GM19025 (cell line): ENCODE data around the gene PLS1.
"Not testable (repeated sequence)": the region's sequence is repeated elsewhere in the genome, so short reads cannot be mapped to it uniquely, and the experiment has no call there.

ENCODE experiments used
- ATAC-seq: cut with Tn5 transposase; IDR thresholded peaks from one replicate; pipeline ENCODE4 v1.9.1; 2021; ENCODE audit warnings: mild to moderate bottlenecking, low read depth, moderate library complexity; ENCODE audit not compliant: unreplicated experiment

The PLS1 gene

GRCh38 chr3:142595141-142595540 is 1.1 kb upstream of the PLS1 start:
- no peak for ATAC-seq

DNA sequence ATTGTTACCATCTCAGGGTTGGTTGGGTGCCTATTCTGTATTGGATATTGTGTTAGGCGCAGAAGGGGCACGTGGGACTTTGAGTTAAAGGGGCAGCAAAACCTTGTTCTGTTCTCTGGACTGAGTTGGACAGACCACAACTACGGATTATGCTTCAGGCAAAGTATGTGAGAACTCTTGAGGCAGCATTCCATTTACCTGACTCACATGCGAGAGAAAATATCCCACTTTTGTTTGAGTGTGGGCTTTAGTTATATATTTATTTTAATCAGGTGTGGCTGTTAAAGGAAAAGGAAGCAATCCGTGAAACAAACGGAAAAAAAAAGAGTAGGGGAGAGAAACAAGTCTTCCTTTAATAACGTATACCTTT is 627 bp upstream of the PLS1 start:
- ATAC-seq: no peak

- ATAC-seq: no peak
These were observed 514 bp downstream of the PLS1 start for GRCh38 chr3:142596726-142597088.

- no peak for ATAC-seq
These were observed 1.7 kb downstream of the PLS1 start for GRCh38 chr3:142597906-142598305.

DNA sequence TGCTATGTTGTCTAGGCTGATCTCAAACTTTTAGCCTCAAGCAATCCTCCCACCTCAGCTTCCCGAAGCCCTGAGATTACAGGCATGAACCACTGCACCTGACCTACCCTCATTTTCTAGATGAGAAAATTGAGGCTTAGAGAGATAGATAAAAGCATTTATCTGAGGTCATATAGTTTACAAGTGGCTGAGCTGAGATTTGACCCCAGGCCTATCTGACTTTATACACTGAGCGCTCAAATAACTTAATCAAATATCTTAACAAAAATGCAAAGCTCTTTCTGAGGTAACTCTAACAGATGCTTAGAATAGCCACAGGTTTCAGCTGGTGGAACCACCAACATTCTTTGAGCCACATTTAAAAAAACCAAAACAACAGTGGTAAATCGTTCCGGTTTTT is 5.5 kb downstream of the PLS1 start:
- no peak for ATAC-seq

DNA sequence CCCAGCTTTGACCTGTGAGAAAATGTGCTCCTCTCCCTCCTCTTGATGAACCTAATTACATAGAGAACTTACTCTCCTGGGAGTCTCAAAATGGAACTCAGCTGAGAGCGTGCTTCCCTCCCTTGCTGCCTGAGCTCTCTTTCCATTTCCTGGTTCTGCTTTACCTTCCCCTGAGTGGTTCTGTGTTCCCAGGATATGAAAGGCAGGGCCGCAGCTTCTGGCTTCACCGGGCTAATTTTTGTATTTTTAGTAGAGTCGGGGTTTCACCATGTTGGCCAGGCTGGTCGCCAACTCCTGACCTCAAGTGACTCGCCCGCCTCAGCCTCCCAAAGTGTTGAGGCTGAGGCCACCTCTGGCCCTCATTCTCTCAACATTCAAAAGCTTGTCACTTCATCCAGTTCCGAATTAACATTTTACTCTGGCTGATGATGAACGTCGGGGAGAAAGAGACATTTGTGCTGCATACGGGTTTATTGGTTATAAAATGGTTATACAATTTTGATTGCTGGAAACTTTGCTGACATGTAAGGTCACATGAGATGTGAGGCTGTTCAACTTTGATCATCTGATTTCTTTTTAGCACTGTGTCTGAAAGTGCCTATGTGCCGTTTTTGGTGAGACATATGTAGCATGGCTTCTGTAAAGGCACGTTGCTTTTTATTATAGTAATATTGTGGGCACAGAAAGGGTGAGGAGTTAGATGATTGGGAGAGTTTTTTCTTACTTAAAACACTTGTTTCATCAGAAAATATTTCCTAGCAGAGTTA is 6.6 kb downstream of the PLS1 start:
- no peak for ATAC-seq

- not testable (repeated sequence) for ATAC-seq
These were observed 7.2 kb downstream of the PLS1 start for GRCh38 chr3:142603386-142603705.

- no peak for ATAC-seq
These were observed 8.7 kb downstream of the PLS1 start for GRCh38 chr3:142604940-142605339.

GRCh38 chr3:142608631-142609030 is 12.4 kb downstream of the PLS1 start:
- no peak for ATAC-seq

- ATAC-seq: no peak
These were observed 12.9 kb downstream of the PLS1 start for GRCh38 chr3:142609136-142609535.

DNA sequence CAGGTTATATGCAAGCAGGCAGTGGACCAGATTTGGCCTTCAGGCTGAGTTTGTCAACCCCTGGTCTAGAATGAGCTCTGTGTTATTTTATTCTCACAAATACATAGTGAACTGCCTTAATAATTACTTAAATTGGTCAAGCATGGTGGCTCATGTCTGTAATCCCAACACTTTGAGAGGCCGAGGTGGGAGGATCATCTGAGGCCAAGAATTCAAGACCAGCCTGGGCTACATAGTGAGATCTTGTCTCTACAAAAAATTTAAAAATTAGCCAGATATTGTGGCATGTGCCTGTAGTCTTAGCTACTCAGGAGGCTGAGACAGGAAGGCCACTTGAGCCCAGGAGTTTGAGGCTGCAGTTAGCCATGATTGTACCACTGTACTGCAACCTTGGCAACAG is 15.0 kb downstream of the PLS1 start:
- no peak for ATAC-seq

DNA sequence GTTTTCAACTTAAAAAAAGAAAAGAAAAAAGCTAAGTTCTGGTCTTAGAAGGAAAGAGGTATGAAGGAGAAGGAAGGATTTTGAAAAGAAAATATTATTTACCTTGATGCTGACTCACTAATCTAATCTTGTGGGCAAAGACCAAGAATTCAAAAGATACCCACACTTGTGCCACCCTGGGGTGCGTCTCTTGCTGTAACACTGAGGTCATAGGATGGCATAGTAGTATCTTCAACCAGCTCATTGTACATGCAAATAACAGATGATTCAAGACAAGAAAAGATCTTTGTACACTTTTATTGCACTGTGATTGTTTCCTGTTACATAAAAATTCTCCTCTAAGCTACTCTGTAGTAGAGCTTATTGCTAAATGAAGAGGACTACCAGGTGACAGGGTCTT is 17.3 kb downstream of the PLS1 start:
- ATAC-seq: no peak

- no peak for ATAC-seq
These were observed 17.9 kb downstream of the PLS1 start for GRCh38 chr3:142614059-142614626.

GRCh38 chr3:142615171-142615570 is 19.0 kb downstream of the PLS1 start:
- ATAC-seq: no peak

DNA sequence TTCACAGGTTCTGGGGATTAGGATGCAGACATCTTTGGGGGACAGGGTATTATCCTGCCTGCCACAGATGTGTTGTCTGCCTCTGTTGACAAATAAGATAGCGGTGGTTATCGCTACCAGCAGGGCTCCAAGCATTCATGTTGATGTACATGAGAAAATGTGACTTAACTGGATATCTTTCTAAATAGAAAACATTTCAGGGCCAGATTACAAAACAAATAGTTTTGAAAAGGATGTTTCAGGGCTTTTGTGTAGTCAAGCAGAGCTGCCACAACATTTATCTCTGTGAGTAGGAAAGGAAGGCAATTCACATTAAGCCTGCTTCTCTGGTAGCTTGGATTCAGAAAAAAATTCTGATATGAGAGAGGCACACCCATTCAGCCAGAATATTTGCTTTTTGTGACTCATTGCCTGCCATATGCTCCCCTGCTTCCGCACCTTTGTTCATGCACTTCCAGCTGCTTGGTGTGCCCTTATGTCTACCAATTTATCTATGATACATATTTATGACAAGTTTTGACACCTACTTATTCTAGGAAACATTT is 22.8 kb downstream of the PLS1 start:
- no peak for ATAC-seq

- no peak for ATAC-seq
These were observed 26.2 kb downstream of the PLS1 start for GRCh38 chr3:142622405-142622804.

- no peak for ATAC-seq
These were observed 27.0 kb downstream of the PLS1 start for GRCh38 chr3:142623194-142623593.

DNA sequence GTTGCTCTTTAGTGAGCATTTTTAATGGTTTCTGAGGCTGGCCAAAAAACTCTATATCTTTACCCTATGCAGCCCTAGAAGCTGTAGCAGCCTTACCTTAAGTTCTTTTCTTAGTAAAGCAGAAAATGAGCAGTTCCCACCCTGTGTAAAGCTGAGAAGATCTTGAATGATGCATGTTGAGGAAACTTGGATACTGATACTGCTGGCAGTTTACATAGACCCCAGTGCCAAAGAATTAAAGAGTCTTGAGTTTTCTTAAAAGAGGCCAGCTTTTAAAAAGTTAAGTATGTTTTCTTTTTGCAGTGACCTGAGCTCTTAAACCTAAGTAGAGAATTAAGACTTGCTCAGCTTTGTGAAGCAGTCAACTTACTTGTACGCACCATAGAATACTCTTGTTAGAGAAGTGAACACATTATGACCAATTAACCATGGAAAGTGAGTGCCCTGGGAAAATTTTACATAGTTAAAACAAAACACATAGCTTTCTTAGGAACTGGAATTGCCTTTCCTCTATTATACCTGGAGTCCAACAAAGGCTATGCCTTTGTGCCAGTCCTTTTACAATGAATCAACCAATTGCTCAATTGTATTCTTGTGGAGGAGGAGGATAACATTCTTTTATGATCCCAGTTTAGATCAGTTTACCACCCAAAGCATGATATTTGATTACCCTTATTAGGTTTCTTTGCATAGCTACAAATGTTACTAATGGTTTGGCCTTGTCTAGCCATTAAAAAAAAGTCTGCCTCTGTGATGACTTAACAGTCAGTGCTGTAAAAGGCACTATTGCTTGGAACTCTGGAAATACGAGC is 28.4 kb downstream of the PLS1 start:
- ATAC-seq: no peak

- no peak for ATAC-seq
These were observed 28.9 kb downstream of the PLS1 start for GRCh38 chr3:142625153-142625440.

- ATAC-seq: no peak
These were observed 30.8 kb downstream of the PLS1 start for GRCh38 chr3:142626971-142627370.

- no peak for ATAC-seq
These were observed 32.6 kb downstream of the PLS1 start for GRCh38 chr3:142628801-142629200.

GRCh38 chr3:142633073-142633472 is 36.9 kb downstream of the PLS1 start:
- no peak for ATAC-seq
